Keratinocyte (primary cell): ENCODE data around the gene SLC6A1. TPM values are rescaled to one million over a fixed set of nuclear protein-coding genes. Genes with fewer than 3 reads are reported as not detected.

Experiments
- DNase-seq: peaks from one replicate; pipeline ENCODE4 v3.0.0-alpha.2; 2011; ENCODE audit warnings: low read depth, missing footprints, low spot score
- FAIRE-seq: peaks from 2 replicates; lab custom pipeline; 2011; peaks lifted over from hg19 to GRCh38; lab: Jason Lieb, UNC
- H2AFZ ChIP-seq: 2 replicates; pipeline ENCODE4 v1.6.0; 2012; ENCODE audit warnings: low read length, control low read depth, inconsistent platforms; ENCODE audit not compliant: control insufficient read depth
- H3K27ac ChIP-seq: 2 replicates; pipeline ENCODE4 v1.5.1; 2011; ENCODE audit warnings: low read length; ENCODE audit not compliant: control insufficient read depth, insufficient read depth
- H3K27me3 ChIP-seq: 3 replicates; pipeline ENCODE4 v1.6.0; 2011; ENCODE audit warnings: low read length; ENCODE audit not compliant: control insufficient read depth, insufficient read depth; ENCODE audit errors: extremely low read depth
- H3K36me3 ChIP-seq, 2 experiments: 2 replicates in 1 of 2; 3 replicates in 1 of 2; pipeline ENCODE4 v1.5.1; 2011; ENCODE audit warnings: low read length in 2 of 2, mild to moderate bottlenecking in 1 of 2; ENCODE audit not compliant: control insufficient read depth in 2 of 2, insufficient read depth in 2 of 2; ENCODE audit errors: extremely low read depth in 1 of 2
- H3K4me1 ChIP-seq: 3 replicates; pipeline ENCODE4 v1.5.1; 2011; ENCODE audit warnings: low read length; ENCODE audit not compliant: control insufficient read depth, insufficient read depth; ENCODE audit errors: extremely low read depth
- H3K4me2 ChIP-seq: 3 replicates; pipeline ENCODE4 v1.6.0; 2011; ENCODE audit warnings: low read depth, low read length; ENCODE audit not compliant: control insufficient read depth, insufficient read depth; ENCODE audit errors: extremely low read depth
- H3K4me3 ChIP-seq, 3 experiments: fragments of 200-600 bp in 1 of 3; sonication (generic) in 1 of 3; 2 replicates in 2 of 3; 3 replicates in 1 of 3; pipeline ENCODE4 v1.5.1; 2011 to 2016; ENCODE audit warnings: low read length in 3 of 3, mild to moderate bottlenecking in 3 of 3, control low read depth in 2 of 3, inconsistent platforms in 1 of 3, low read depth in 1 of 3, mixed read lengths in 1 of 3, mixed run types in 1 of 3, moderate library complexity in 1 of 3; ENCODE audit not compliant: control insufficient read depth in 2 of 3, insufficient read depth in 2 of 3; ENCODE audit errors: extremely low read depth in 1 of 3
- H3K79me2 ChIP-seq: 2 replicates; pipeline ENCODE4 v1.6.0; 2012; ENCODE audit warnings: low read length; ENCODE audit not compliant: control insufficient read depth, insufficient read depth
- H3K9ac ChIP-seq: 3 replicates; pipeline ENCODE4 v1.6.0; 2011; ENCODE audit warnings: low read length; ENCODE audit not compliant: control insufficient read depth, insufficient read depth; ENCODE audit errors: extremely low read depth
- H3K9me1 ChIP-seq: 3 replicates; pipeline ENCODE4 v1.6.0; 2011; ENCODE audit warnings: low read length; ENCODE audit not compliant: control insufficient read depth, insufficient read depth; ENCODE audit errors: extremely low read depth
- H3K9me3 ChIP-seq: 2 replicates; pipeline ENCODE4 v1.5.1; 2012; ENCODE audit warnings: low read depth, low read length; ENCODE audit not compliant: control insufficient read depth
- H4K20me1 ChIP-seq: 3 replicates; pipeline ENCODE4 v1.6.0; 2011; ENCODE audit warnings: low read length; ENCODE audit not compliant: control insufficient read depth, insufficient read depth; ENCODE audit errors: extremely low read depth
- CTCF ChIP-seq, 3 experiments: IDR thresholded peaks in 1 of 3; conservative IDR thresholded peaks in 1 of 3; optimal IDR thresholded peaks in 1 of 3; 2 replicates in 2 of 3; 3 replicates in 1 of 3; pipeline versions ENCODE3 to v1.5.1; 2011; ENCODE audit warnings: low read length in 3 of 3, mild to moderate bottlenecking in 3 of 3, moderate library complexity in 2 of 3, control low read depth in 1 of 3, inconsistent platforms in 1 of 3; ENCODE audit not compliant: insufficient read depth in 2 of 3; ENCODE audit errors: extremely low read depth in 1 of 3
- EZH2 ChIP-seq: IDR thresholded peaks from one replicate; pipeline ENCODE4 v1.6.1; 2012; ENCODE audit warnings: inconsistent platforms, mild to moderate bottlenecking, low read length, moderate library complexity
- dilution Hi-C: fragments of 300-500 bp; cut with MboI; formaldehyde crosslinking; loops from one replicate; pipeline ENCODE4 v1.7.0; 2020; ENCODE audit warnings: low sequenced_read_pairs; ENCODE audit not compliant: extremely low pct_ligation_motif_present
- polyA plus RNA-seq, 5 experiments: library from polyadenylated mRNA; depleted of rRNA in 3 of 5; stranded (reverse) in 3 of 5; stranded (forward) in 1 of 5; unstranded in 1 of 5; fragments of >200 nt; gene quantifications; 1 replicate in 1 of 5; 2 replicates in 3 of 5; 3 replicates in 1 of 5; pipeline versions ENCODE4 v1.2.1 to v1.2.3, GENCODE V29; 2011 to 2012; ENCODE audit warnings: missing spikeins in 2 of 5, low read depth in 1 of 5, low replicate concordance in 1 of 5

The SLC6A1 gene
- polyA plus RNA-seq, 1 donor (not counting 4 experiments of a cell fraction or from before 2014, with no cell fraction given): not detected

GRCh38 chr3:11015369-11015768 is 22.8 kb downstream of the SLC6A1 start:
- no peak for FAIRE-seq
- Histone ChIP-seq H3K4me1 (no peaks in the 10 kb centered on the region), H3K36me3 (no peaks in the 10 kb centered on the region)

GRCh38 chr3:11016727-11017126 is 24.2 kb downstream of the SLC6A1 start:
- FAIRE-seq (no peak), DNase-seq (no peak)
- Histone ChIP-seq H3K9ac (no peak overlapping the region), H3K4me1 (no peaks in the 10 kb centered on the region), H3K4me2 (no peak overlapping the region), H3K9me3 (no peaks in the 10 kb centered on the region), H3K79me2 (no peaks in the 10 kb centered on the region), H4K20me1 (no peaks in the 10 kb centered on the region), H2AFZ (no peak overlapping the region), H3K4me3 (no peak overlapping the region), H3K9me1 (no peaks in the 10 kb centered on the region), H3K27ac (no peak overlapping the region), H3K36me3 (no peaks in the 10 kb centered on the region), H3K27me3 (peaks cover 50% of the 10 kb centered on the region)
- dilution Hi-C loops: no loop called here
- TF ChIP-seq EZH2 (no peak), CTCF (optimal IDR thresholded peaks at IDR 0.05 in 1 of 3, IDR thresholded peaks at IDR 0.05 in 1 of 3, conservative IDR thresholded peaks at IDR 0.05 in 1 of 3; ENCODE audit: extremely low read depth in 1 of 3, insufficient read depth in 2 of 3, low read length in 3 of 3) (no peak)

More at GRCh38 chr3:11015369-11015768, 22.8 kb downstream of the SLC6A1 start:
- Histone ChIP-seq H2AFZ (no peak overlapping the region), H3K79me2 (no peaks in the 10 kb centered on the region), H3K9me1 (no peaks in the 10 kb centered on the region), H3K9me3 (no peaks in the 10 kb centered on the region), H3K9ac (no peak overlapping the region), H3K4me2 (no peak overlapping the region), H3K4me3 (no peak overlapping the region), H4K20me1 (no peaks in the 10 kb centered on the region), H3K27ac (no peak overlapping the region), H3K27me3 (peaks cover 47% of the 10 kb centered on the region)
- dilution Hi-C loops: no loop called here
- TF ChIP-seq EZH2: no peak
- TF ChIP-seq CTCF (optimal IDR thresholded peaks at IDR 0.05 in 1 of 3, IDR thresholded peaks at IDR 0.05 in 1 of 3, conservative IDR thresholded peaks at IDR 0.05 in 1 of 3; ENCODE audit: extremely low read depth in 1 of 3, insufficient read depth in 2 of 3, low read length in 3 of 3): no peak
- DNase-seq: no peak
